Measurements from ENCODE around the gene ZNF287. TPM values are rescaled to one million over a fixed set of nuclear protein-coding genes. Genes with fewer than 3 reads are reported as not detected.

Gene ZNF287
- total RNA-seq, 1 donor from 2014 or later = 4.3 TPM

DNA sequence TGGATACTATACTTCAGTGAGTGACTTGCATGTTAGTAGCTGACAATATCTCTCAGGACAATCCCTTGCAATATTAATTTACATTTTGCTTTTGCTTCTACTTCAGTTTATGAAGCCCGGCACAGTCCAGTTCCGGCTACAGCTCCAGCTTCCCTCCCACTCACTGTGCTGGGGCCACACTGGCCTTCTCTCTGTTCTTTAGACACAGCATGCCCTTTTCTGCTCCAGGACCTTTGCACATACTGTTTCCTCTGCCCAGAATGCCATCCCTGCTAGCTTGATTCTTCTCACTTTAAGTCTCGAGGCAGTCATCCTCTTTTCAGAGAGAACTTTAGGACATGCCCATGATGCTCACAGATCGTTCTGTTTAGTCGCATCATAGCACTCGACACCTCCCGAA, 51.5 kb downstream of the ZNF287 start:
- DNase-seq (ENCODE audit: extremely low read depth, low read depth, low spot score) = no peak

DNA sequence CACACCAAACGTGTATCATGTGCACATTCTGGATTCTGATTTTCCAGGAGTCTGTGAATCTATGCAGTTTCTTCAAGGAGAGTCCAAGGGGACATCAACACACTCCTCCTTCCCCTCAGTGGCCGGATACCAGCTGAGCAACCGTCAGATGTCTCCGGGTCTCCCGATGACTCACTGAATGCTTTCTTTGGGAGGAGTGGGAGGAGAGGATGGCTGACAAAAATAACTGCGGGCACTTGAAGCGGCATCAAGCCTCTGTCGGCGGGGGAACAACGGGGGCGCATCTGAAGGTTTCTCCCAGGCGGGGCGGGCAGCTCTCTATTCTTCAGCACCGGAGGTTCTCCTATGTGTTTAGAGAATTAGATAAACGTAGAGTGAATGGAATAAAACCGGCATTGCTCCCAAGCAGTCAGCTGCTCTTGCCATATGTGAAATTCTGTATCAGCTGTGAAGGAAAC, 52.4 kb downstream of the ZNF287 start:
- no peak for DNase-seq (ENCODE audit: extremely low read depth, low read depth, low spot score)

DNA sequence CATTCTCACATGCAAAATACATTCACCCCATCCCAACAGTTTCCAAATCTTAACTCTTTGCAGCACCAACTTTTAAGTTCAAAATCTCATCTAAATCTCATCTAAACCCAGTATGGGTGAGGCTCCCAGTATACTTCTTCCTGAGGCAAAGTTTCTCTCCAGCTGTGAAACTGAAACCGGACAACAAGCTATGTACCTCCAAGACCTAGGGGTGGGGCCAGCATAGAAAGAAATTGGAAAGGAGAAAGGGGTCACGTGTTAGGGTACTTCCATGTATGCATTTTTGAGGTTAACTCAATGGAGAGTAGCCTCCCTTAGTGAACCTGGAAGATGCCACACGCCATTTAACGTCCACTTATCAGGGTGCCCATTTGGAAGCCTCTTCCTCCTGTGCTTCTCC, 53.1 kb downstream of the ZNF287 start:
- no peak for DNase-seq (ENCODE audit: extremely low read depth, low read depth, low spot score)

DNA sequence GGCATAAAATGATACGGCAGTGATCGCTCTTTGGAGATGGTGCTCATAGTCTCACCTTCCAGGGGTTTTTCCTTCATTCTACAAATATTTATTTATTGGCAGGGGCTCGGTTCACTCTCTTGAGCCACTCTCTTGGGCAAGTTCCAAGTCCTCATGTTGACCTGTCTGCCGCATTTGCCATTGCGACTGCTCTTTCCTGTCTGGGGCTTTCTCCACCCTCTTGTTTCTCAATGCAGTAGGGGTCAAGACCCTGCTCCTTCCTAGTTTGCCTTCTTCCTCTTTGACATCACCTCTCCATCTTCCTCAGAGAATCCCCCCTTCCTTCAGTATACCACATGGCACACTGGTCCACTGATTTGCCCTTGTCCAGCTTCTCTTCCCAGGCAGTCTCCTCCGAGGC, 55.1 kb downstream of the ZNF287 start:
- no peak for DNase-seq (ENCODE audit: extremely low read depth, low read depth, low spot score)

DNA sequence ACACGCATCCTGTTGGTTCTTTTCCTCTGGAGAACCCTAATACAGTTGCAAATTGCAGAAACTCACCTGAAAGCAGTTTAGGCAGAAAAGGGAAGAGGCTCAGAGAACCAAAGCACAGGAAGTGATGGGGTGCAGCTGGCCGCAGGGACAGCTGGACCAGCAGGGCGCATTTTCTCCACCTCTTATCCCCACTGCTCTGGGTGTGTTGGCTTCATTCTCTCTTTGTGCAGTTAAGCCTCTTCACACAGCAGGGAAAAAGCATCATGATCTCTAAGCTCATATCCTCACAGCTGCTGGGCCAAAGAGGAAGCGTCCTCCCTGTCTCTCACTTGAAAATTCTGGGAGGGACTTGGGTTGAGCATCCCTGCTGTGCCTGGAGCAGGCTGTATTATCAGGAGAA, 57.0 kb downstream of the ZNF287 start:
- DNase-seq (ENCODE audit: extremely low read depth, low read depth, low spot score) = no peak

DNA sequence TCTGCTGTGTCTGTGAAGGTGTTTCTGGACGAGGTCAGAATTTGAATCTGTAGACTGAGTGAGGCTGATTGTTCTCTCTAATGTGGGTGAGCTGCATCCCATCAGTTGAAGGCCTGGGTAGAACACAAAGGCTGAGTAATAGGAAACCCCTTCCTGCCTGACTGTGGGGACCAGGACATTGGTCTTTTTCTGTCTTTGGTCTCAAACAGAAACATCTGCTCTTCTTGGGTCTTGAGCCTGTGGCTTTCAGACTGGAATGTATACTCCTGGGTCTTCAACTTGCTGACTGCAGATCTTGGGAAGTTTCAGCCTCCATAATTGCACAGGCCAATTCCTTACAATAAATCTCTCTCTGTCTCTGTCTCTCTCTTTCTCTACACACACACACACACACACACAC, 57.4 kb downstream of the ZNF287 start:
- DNase-seq (ENCODE audit: extremely low read depth, low read depth, low spot score) = no peak

DNA sequence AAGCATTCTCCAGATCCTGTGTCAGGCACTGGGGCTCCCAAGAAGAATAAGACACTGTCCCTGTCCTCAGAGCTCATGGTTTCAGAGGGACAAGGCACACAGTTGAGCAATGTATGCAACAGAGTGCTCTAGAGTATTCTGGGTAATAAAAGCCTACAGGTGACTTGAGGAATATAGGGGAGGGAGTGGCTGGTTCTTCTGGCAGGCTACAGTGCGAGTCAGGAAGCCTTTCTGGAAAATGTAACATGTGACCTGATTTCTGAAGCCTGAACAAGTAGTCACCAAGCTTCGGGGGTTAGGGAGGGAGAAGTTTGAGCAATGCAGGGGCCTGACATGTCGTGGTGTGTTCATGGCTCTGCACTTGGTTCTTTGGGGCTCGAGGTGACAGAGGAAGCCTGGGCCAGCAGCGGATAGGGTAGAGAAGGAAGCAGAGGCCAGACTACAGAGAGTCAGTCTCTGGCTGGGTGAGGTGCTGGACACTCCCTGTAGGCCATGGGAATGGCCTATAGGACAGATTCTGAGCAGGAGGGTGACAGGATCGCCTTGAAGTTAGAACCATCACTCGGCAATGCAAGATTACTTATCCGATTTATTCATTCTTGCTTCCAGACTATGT, 61.0 kb downstream of the ZNF287 start:
- DNase-seq (ENCODE audit: extremely low read depth, low read depth, low spot score) = no peak

DNA sequence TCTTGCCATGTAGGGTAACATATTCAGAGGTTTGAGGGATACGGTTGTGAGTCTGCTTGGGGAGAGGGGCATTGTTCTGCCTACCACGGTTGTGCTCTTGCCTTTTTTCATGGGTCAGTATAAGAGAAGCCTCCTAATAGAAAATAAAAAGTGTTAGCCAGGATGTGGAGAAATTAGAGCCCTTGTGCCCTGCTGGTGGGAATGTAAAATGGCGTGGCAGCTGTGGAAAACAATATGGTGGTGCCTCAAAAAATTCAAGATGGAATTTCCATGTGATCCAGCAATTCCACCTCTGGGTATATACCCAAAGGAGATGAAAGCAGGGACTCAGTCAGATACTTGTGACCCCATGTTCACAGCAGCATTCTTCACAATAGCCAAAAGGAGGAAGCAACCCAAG, 62.8 kb downstream of the ZNF287 start:
- DNase-seq (ENCODE audit: extremely low read depth, low read depth, low spot score) = no peak

DNA sequence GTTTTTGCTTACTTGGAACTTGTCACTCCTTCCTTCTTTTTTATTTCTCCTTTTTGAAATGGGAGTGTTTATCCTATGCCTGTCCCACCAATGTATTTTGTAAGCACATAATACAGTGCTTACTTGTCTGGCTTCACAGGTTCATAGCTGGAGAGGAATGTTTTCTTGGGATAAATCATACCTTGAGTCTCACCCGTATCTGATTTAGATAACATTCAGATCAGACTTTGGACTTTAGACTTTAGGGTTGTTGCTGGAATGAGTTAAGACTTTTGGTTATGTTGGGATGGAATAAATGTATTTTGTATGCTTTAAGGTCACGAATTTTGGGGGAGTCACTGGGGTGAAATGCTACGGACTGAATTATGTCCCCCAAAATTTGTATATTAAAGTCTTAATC, 64.0 kb downstream of the ZNF287 start:
- no peak for DNase-seq (ENCODE audit: extremely low read depth, low read depth, low spot score)

Other genes with a start within 250 kb of the ZNF287 start
- 13.9 and 21.8 TPM in 2 replicates for gene CENPV, start 215.7 kb downstream of the ZNF287 start, total RNA-seq
- 1,074 and 1,076 TPM in 2 replicates for gene UBB, start 188.1 kb downstream of the ZNF287 start, total RNA-seq
- gene TRPV2, start 153.6 kb downstream of the ZNF287 start, total RNA-seq = 58.5 and 67.3 TPM in 2 replicates
- 0.88 and 1.2 TPM in 2 replicates for gene LRRC75A, start 77.0 kb downstream of the ZNF287 start, total RNA-seq
- gene ZNF624, start 84.6 kb upstream of the ZNF287 start, total RNA-seq = 3.6 and 3.9 TPM in 2 replicates
- gene CCDC144A, start 121.0 kb upstream of the ZNF287 start, total RNA-seq = 1.5 and 3.0 TPM in 2 replicates

All from glomerular endothelial cell (primary cell).